Umbilical cord (tissue), 2 donors: Measurements from ENCODE around the gene NTM. TPM values are rescaled to one million over a fixed set of nuclear protein-coding genes. Genes with fewer than 3 reads are reported as not detected.

Experiments
- DNase-seq: peaks from one replicate; pipeline ENCODE4 v3.0.0-alpha.2; 2015; ENCODE audit warnings: low spot score
- total RNA-seq: library from RNA; depleted of rRNA; stranded (reverse); fragments of >200 nt; gene quantifications from one replicate; pipeline ENCODE4 v1.2.3, GENCODE V29; 2014; ENCODE audit warnings: low replicate concordance; ENCODE audit not compliant: insufficient read depth

NTM gene
- total RNA-seq, 1 donor from 2014 or later = 8.9 TPM

DNA sequence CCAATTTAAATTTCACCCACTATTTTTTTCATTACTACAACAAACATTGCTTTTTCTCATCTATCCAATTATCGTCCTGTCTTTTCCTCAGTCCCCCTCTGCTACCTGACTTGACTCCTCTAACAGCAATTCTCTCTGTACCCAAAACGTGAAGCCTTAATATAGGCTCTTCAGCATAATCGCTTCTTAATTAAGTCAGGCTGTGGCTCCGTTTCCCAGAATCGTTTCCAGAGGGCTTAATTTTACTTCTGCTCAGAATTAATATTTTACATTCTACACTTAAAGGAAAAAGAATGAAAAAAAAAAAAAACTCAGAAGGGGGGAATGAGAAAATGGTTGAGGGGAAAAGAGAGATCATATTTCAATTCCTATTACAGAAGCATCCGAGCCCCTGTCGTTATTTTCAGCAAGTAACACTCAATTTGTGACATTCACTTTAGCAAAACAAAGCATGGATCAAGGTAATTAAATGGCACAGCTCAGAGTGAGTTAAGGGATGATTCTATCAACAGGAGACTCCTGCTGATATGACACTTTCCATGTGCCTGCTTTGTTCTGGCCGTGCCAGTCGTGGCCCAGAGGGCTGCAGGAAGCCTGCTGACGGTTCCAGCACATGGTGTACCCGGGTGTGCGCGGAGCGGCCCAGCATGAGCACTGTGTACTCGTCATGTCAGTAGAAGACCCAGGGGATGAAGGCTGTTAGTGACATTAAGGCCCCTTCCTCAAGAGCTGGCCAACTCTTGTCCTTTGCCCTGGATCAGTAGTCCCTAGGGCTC is 272.5 kb downstream of the NTM start:
- no peak for DNase-seq

GRCh38 chr11:131644204-131644795 is 273.9 kb downstream of the NTM start:
- no peak for DNase-seq

GRCh38 chr11:131645237-131645636 is 274.8 kb downstream of the NTM start:
- no peak for DNase-seq

DNA sequence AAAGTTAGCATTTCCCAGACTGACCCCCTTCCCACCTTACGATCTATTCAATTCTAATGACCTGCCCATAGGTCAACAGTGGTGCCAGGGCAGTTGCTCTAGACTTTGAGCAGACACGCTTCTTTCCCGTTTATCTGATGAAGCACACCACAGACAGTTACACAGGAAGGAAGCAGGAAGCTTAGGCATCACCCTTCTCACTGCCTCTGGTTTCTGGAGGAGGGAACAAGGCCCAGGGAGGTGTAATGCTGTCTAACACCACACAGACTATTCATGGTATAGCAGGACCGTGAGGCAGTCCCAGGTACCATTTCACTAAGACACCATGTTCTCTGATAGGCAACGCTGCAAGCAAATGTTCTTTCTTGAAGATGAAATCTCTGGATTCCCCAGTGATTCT is 279.4 kb downstream of the NTM start:
- DNase-seq = no peak

DNA sequence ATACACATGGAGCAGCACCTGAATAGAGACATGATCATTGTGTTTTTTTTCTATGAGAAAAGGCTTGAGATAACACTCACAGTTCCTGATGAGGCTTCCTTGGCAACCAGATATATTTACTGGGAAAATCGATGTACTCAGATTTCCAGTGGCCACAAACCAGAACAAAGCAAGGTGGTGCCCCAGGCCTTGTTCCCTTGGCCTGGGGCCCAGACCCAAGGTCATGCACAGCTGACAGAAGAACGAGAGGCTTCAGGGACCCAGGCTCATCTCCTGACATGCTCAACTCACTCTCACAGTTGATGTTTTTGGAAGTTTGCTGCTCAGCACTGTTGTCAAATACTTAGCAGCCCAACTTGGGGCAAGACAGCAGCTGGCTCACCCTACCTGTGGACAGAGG is 281.8 kb downstream of the NTM start:
- no peak for DNase-seq

- no peak for DNase-seq
Measured at GRCh38 chr11:131653260-131653659, 282.8 kb downstream of the NTM start.

GRCh38 chr11:131654849-131655248 is 284.4 kb downstream of the NTM start:
- DNase-seq = no peak

GRCh38 chr11:131656179-131656838 is 285.9 kb downstream of the NTM start:
- DNase-seq = no peak

DNA sequence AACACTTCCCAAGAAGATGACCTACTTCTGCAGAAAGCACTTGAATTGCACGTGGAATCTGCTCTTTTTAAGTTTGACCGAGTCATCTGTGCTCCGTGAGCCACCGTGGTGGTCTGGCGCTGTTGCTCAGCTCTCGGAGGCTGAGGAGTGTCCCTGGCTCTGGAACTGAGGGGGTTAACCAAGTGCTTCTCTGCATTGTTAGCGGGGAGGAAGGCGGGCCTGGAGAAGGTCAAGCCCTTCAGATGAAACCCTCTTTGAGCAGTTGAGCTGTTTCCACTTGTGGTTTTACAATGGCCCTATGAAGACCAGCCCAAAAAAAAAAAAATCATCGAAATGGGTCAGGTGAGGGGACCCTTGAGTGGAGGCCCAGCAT is 286.4 kb downstream of the NTM start:
- DNase-seq = no peak

GRCh38 chr11:131658414-131658813 is 288.0 kb downstream of the NTM start:
- DNase-seq = no peak

- DNase-seq = no peak
Measured at GRCh38 chr11:131658952-131659351, 288.5 kb downstream of the NTM start.

DNA sequence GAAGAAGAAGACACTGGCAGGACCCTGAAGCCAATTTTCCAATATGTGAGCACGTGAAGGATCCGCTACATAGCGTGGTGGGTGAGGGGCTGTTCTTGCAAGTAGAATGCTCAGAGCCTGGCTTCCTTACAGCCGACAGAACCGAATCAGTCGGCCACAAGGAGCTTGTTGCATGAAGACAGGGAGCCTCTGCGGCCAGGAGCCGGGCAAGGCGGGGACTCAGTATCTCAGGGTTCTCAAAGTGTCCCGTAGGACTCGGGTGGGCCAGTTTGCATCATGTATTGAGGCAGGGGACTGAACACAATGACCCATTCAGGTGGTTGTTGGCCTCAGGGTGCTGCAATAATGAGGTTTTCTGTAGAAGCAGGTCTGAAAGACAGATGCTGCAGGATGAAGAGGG is 289.5 kb downstream of the NTM start:
- no peak for DNase-seq

DNA sequence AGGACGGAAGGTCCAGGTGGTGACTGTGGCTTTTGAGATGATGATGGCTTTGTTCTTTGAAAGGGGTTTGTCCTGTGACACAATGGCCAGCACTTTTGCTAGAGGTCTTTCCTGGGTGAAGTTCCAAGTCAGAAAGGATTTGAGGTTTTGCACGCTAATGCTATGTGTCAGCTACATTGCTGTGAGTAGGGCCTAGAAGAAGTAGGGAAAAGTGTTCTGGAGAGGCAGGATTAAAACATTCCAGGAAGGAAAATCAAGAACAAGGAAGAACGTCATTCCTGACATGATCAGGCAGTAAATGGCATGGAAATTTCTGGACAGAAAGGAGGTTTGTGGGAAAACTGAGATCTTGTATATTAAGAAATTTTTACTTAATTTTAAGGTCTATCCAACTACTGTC is 290.7 kb downstream of the NTM start:
- DNase-seq = no peak

GRCh38 chr11:131662317-131662972 is 292.0 kb downstream of the NTM start:
- no peak for DNase-seq

DNA sequence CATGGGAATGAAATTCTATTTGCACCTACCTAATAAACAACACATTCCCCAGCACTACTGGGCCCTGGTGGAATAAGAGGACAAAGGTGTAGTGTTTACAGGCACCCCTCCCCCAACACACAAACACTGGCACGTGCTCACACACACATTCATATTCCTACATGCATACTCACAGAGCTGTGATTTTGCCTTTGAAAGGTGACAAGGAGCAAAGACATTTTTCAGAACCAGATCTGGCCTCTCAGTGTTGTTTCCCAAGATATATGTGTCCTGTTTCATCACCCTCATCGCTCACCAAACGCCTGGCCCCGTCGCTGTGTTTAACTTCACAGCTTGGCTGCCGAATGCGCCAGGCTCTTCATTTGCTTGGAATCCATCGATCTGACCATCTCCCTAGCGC is 292.6 kb downstream of the NTM start:
- DNase-seq = no peak

DNA sequence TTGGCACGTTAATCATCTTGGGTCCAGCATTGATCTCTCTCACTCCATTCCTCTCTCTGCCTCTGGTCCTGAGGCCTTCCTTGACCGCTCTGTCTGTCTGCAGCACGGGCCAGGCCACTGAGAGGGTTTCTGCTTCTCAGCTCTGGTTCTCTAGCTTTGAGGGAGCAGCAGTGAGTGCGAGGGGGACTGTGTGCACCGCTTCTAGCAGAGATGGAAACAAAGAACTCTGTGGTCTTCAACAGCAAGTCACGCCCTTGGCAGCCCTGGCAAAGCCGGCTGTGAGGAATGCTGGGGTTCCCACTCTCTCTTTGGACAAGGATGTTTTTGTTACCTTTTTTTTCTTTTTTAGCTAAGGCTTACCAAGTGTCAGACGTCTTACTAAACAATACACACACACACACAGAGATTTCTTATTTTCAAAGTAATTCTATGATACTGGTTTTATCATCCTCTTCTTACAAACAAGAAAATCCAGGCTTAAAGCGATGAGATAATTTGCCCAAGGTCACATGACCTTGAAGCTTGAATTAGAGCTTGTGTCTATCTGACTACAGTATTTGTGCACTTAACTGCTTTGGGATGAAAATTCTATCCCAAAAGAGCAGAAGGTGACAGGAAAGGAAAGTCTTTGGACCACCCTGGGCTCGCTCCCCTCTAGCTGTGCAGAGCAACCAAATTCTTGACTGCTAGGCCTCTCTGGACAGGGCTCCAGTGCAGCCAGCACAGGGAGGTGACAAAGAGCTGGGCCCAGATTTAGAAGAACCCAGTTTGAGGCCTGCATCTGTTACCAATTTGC is 293.2 kb downstream of the NTM start:
- DNase-seq = peak; percentile 78

- DNase-seq = no peak
Measured at GRCh38 chr11:131664293-131664692, 293.9 kb downstream of the NTM start.

DNA sequence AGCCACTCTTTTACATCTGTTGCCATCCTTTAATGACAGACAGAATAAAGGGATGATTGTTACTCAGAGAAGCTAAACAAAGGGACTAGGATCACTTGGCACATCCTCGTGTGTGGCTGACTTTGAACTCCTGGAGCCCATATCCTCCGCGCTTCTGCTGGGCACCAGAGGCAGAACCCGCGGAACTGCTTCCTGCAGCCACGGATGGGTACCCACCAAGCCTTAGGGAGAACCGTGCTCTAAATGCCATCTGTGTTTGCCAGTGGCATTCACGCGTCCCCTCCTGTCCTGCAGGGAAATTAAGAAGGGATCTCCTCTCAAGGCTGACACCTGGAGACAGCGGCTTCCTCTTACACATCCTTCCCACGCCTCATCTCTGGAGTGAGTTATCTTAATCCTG is 294.4 kb downstream of the NTM start:
- DNase-seq = no peak

GRCh38 chr11:131665344-131665968 is 295.0 kb downstream of the NTM start:
- no peak for DNase-seq

GRCh38 chr11:131666006-131666405 is 295.6 kb downstream of the NTM start:
- DNase-seq = no peak

DNA sequence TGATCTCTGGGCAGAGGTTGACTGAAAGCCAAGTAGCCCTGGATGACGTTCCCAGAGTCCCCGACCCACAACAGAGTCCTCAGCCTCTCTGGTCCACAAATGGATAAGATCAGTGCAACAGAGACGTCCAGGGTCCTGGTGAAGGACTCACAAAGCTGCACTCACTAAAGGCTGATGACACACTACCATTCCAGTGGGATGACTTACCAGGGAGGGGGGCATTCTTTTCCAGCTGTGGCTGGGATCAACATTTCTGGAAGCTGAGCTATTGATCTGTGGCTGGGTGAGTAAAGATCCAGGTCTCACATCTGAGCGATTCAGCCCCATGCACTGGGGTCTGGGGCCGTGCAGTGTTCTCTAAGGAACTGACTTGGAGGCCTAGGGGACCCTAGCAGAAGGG is 296.2 kb downstream of the NTM start:
- DNase-seq = no peak
